Osteoblast (primary cell): ENCODE data around the gene DNER. TPM values are rescaled to one million over a fixed set of nuclear protein-coding genes. Genes with fewer than 3 reads are reported as not detected.
A peak's percentile ranks its signal among the peaks of the same experiment; 100 is the strongest.

Source experiments
- DNase-seq: peaks from one replicate; pipeline ENCODE4 v3.0.0; 2011; ENCODE audit warnings: low spot score, mixed read lengths; ENCODE audit not compliant: insufficient read length; ENCODE audit errors: missing footprints
- H2AFZ ChIP-seq: 2 replicates; pipeline ENCODE4 v1.6.0; 2011; ENCODE audit warnings: mild to moderate bottlenecking, low read length
- H3K27ac ChIP-seq: 2 replicates; pipeline ENCODE4 v1.5.1; 2011; ENCODE audit warnings: mild to moderate bottlenecking, low read depth, low read length, moderate library complexity
- H3K27me3 ChIP-seq: 2 replicates; pipeline ENCODE4 v1.6.0; 2012; ENCODE audit warnings: mild to moderate bottlenecking, control low read depth, inconsistent platforms, low read length, moderate library complexity; ENCODE audit not compliant: insufficient read depth
- H3K36me3 ChIP-seq: 2 replicates; pipeline ENCODE4 v1.5.1; 2011; ENCODE audit warnings: mild to moderate bottlenecking, low read length, control low read depth, moderate library complexity; ENCODE audit not compliant: insufficient read depth
- H3K4me1 ChIP-seq: 2 replicates; pipeline ENCODE4 v1.5.1; 2011; ENCODE audit warnings: mild to moderate bottlenecking, low read length, control low read depth, moderate library complexity; ENCODE audit not compliant: insufficient read depth
- H3K4me2 ChIP-seq: 2 replicates; pipeline ENCODE4 v1.6.0; 2011; ENCODE audit warnings: mild to moderate bottlenecking, low read length; ENCODE audit not compliant: insufficient read depth
- H3K4me3 ChIP-seq: fragments of 200-600 bp; sonication (generic); 3 replicates; pipeline ENCODE4 v1.5.1; 2012; ENCODE audit warnings: mild to moderate bottlenecking, low read length, inconsistent platforms; ENCODE audit not compliant: insufficient read depth
- H3K79me2 ChIP-seq: 2 replicates; pipeline ENCODE4 v1.6.0; 2012; ENCODE audit warnings: mild to moderate bottlenecking, low read length, control low read depth, inconsistent platforms; ENCODE audit not compliant: insufficient read depth
- H3K9me3 ChIP-seq: 2 replicates; pipeline ENCODE4 v1.5.1; 2011; ENCODE audit warnings: low read depth, low read length, control low read depth
- H4K20me1 ChIP-seq: 2 replicates; pipeline ENCODE4 v1.6.0; 2012; ENCODE audit warnings: mild to moderate bottlenecking, low read length, control low read depth; ENCODE audit not compliant: insufficient read depth
- total RNA-seq: library from RNA; depleted of rRNA; stranded (reverse); fragments of >200 nt; gene quantifications from 2 replicates; pipeline ENCODE4 v1.2.3, GENCODE V29; 2012
- TF ChIP-seq, protein P1 (sequence below): IDR thresholded peaks from 2 replicates; pipeline ENCODE4 v1.5.1; 2011; ENCODE audit warnings: mild to moderate bottlenecking, low read depth, low read length, moderate library complexity; ENCODE audit errors: extremely low read depth

The DNER gene
- total RNA-seq, 1 donor: 0.36 TPM

GRCh38 chr2:229488232-229488631, 226.1 kb downstream of the DNER start:
- Histone ChIP-seq H2AFZ (no peak overlapping the region), H3K36me3 (no peaks in the 10 kb centered on the region), H3K9me3 (peaks cover 4% of the 10 kb centered on the region), H4K20me1 (no peaks in the 10 kb centered on the region), H3K4me1 (peaks cover 14% of the 10 kb centered on the region), H3K27ac (peak overlapping the region; percentile 40), H3K27me3 (no peaks in the 10 kb centered on the region), H3K4me3 (no peak overlapping the region), H3K79me2 (no peaks in the 10 kb centered on the region), H3K4me2 (no peak overlapping the region)
- TF ChIP-seq, protein P1, sequence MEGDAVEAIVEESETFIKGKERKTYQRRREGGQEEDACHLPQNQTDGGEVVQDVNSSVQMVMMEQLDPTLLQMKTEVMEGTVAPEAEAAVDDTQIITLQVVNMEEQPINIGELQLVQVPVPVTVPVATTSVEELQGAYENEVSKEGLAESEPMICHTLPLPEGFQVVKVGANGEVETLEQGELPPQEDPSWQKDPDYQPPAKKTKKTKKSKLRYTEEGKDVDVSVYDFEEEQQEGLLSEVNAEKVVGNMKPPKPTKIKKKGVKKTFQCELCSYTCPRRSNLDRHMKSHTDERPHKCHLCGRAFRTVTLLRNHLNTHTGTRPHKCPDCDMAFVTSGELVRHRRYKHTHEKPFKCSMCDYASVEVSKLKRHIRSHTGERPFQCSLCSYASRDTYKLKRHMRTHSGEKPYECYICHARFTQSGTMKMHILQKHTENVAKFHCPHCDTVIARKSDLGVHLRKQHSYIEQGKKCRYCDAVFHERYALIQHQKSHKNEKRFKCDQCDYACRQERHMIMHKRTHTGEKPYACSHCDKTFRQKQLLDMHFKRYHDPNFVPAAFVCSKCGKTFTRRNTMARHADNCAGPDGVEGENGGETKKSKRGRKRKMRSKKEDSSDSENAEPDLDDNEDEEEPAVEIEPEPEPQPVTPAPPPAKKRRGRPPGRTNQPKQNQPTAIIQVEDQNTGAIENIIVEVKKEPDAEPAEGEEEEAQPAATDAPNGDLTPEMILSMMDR: no peak
- DNase-seq: no peak

GRCh38 chr2:229486673-229487072, 227.7 kb downstream of the DNER start:
- H3K27ac ChIP-seq: no peak overlapping the region
- H2AFZ ChIP-seq: no peak overlapping the region
- TF ChIP-seq, protein P1: no peak
- no peaks in the 10 kb centered on the region for H3K79me2 ChIP-seq
- no peak overlapping the region for H3K4me3 ChIP-seq
- H3K4me1 ChIP-seq: peaks cover 14% of the 10 kb centered on the region
- no peak overlapping the region for H3K4me2 ChIP-seq
- no peaks in the 10 kb centered on the region for H4K20me1 ChIP-seq
- H3K9me3 ChIP-seq: peaks cover 4% of the 10 kb centered on the region
- no peaks in the 10 kb centered on the region for H3K27me3 ChIP-seq
- DNase-seq: no peak
- H3K36me3 ChIP-seq: no peaks in the 10 kb centered on the region

GRCh38 chr2:229485857-229486256, 228.5 kb downstream of the DNER start:
- Histone ChIP-seq H3K4me2 (no peak overlapping the region), H3K27me3 (no peaks in the 10 kb centered on the region)

DNA sequence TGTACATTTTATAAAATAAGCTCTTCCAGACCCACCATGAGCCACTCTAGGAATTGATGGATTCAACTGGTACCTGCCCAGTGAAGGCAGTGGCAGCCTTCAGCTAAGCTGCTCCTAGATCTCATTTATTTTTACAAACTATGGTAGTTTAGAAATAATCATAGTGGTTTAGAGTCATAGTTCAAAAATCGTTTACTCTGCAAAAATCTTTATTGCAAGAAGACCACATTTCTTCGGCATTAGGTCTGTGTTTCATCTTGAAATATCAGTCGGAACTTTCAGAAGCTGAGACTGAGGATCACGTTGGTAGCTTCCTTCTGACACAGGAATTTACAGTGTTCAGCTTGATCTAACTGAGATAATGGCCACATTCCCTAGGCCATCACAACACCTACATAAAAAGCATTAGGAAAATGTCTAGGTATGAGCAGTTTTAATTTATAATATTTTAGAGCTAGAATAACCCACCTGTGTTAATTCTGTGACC, 237.0 kb downstream of the DNER start:
- no peak for DNase-seq
- Histone ChIP-seq H3K36me3 (no peaks in the 10 kb centered on the region), H3K4me3 (no peak overlapping the region), H3K79me2 (no peaks in the 10 kb centered on the region), H3K9me3 (no peaks in the 10 kb centered on the region), H3K27ac (no peak overlapping the region), H2AFZ (no peak overlapping the region), H3K4me1 (no peaks in the 10 kb centered on the region), H4K20me1 (no peaks in the 10 kb centered on the region), H3K4me2 (no peak overlapping the region), H3K27me3 (no peaks in the 10 kb centered on the region)
- TF ChIP-seq, protein P1: no peak

More at GRCh38 chr2:229485857-229486256, 228.5 kb downstream of the DNER start:
- peaks cover 4% of the 10 kb centered on the region for H3K9me3 ChIP-seq
- peak overlapping the region; percentile 66 for H2AFZ ChIP-seq
- H3K4me3 ChIP-seq: no peak overlapping the region
- DNase-seq: no peak
- TF ChIP-seq, protein P1: no peak
- H3K27ac ChIP-seq: no peak overlapping the region
- no peaks in the 10 kb centered on the region for H3K79me2 ChIP-seq
- H4K20me1 ChIP-seq: no peaks in the 10 kb centered on the region
- H3K36me3 ChIP-seq: no peaks in the 10 kb centered on the region
- H3K4me1 ChIP-seq: peaks cover 8% of the 10 kb centered on the region
